Fibroblast of upper back skin (primary cell): ENCODE measurements around the gene CD207.

Source experiments
- DNase-seq: peaks from one replicate; pipeline ENCODE4 v3.0.0-alpha.2; 2013

Gene CD207

GRCh38 chr2:70793450-70793849 lies 42.2 kb downstream of the CD207 start:
- no peak for DNase-seq

DNA sequence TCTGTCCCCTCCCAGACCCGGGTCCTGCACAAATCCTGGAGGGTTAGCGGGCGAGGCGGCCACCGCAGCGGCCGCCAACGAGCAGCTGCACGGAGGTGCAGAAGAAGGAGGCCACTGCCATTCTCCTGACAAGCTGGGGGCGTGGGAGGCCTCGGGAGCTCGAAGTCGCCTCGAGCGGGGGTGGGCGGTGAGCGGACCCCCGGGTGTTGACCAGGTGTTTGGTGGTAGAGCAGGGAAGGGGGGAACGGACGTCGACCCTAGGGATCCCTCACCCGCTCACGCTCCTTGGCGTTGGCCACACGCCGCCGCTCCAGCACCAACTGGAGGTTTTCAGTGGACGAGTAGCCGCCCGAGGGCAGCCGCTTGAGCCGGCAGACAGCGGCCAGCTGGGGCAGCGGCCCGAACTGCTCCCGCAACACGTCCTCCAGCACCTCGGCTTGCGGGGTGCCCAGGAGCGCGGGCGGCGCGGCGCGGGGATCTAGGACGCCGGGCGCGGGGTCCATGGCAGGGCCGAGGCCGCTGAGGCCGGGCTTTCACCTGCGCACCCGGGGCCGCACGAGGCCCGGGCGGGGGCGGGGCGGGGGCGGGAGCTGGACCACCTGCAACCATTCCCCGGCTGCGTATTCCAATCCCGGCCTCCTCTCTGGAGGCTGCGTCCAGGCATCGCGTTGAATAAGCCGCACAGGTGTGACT lies 45.3 kb downstream of the CD207 start, which contains the start of gene FIGLA:
FIGLA (minus strand) TSS at position 508 of the 693 bp plus-strand sequence; CDS start at position 503, 5 bp downstream.
- no peak for DNase-seq

- DNase-seq: peak; percentile 49
Observed at GRCh38 chr2:70789304-70790135, 46.1 kb downstream of the CD207 start.

DNA sequence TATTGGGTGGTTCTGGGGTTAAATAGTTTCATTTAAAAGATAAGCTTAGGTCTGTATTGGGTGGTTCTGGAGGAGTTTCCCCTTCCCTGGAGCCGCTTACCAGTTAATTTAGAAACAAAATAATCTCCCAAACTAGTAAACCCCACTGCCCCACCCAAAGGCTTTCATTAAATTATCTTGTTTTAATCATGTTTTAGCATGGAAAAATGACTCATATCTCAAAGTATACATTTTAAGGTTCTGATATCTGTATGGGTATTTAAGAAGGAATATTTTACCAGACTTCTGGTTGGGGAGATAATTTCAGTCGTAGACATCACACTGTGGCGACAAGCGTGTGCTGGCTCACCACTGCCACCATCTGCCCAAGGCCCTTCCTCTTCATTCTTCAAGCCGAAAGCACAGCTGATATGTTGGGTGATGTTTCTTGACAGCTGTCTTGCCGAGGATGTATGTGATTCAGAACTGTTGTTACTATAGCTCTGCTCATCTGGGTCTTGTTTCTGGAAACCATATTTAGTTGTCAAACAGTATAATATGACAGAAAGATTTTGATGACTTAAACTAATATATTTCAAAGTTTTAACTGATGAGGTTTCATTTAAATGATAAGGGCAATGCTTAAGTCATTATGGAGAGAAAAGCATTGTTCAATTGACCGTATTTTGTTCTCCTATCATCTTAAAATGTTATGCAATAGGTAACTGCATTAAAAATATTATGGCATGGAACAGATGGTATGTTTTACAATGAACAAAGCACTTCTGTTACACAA lies 50.3 kb downstream of the CD207 start:
- DNase-seq: peak; percentile 56

GRCh38 chr2:70784320-70784719 lies 51.3 kb downstream of the CD207 start:
- no peak for DNase-seq
